Hepatocyte (in vitro differentiated cells): ENCODE data around the gene RNLS. TPM values are rescaled to one million over a fixed set of nuclear protein-coding genes. Genes with fewer than 3 reads are reported as not detected.
A peak's percentile ranks its signal among the peaks of the same experiment; 100 is the strongest.

Experiments used
- DNase-seq: peaks from one replicate; pipeline ENCODE4 v3.0.0-alpha.2; 2016; ENCODE audit warnings: low spot score
- H2AFZ ChIP-seq: fragments of 200-600 bp; sonication (generic); 2 replicates; pipeline ENCODE4 v1.6.0; 2016; ENCODE audit warnings: antibody characterized with exemption, mild to moderate bottlenecking
- H3K27ac ChIP-seq: fragments of 200-600 bp; sonication (generic); 2 replicates; pipeline ENCODE4 v1.5.1; 2016; ENCODE audit warnings: mild to moderate bottlenecking
- H3K27me3 ChIP-seq: fragments of 200-600 bp; sonication (generic); 2 replicates; pipeline ENCODE4 v1.6.1; 2016
- H3K36me3 ChIP-seq: fragments of 200-600 bp; sonication (generic); replicated peaks from 2 replicates; pipeline ENCODE4 v1.5.1; 2016; ENCODE audit warnings: low read depth; ENCODE audit not compliant: insufficient read depth
- H3K4me1 ChIP-seq: fragments of 200-600 bp; sonication (generic); 2 replicates; pipeline ENCODE4 v1.5.1; 2016; ENCODE audit warnings: mild to moderate bottlenecking, moderate library complexity; ENCODE audit not compliant: insufficient read depth
- H3K4me2 ChIP-seq: fragments of 200-600 bp; sonication (generic); 2 replicates; pipeline ENCODE4 v1.6.0; 2016
- H3K4me3 ChIP-seq: fragments of 200-600 bp; sonication (generic); 2 replicates; pipeline ENCODE4 v1.5.1; 2016; ENCODE audit warnings: mild to moderate bottlenecking
- H3K79me2 ChIP-seq: fragments of 200-600 bp; sonication (generic); 2 replicates; pipeline ENCODE4 v1.6.0; 2017; ENCODE audit warnings: mild to moderate bottlenecking
- H3K9me2 ChIP-seq: fragments of 200-600 bp; sonication (generic); replicated peaks from 2 replicates; pipeline ENCODE4 v1.6.0; 2017; ENCODE audit warnings: mild to moderate bottlenecking; ENCODE audit not compliant: insufficient read depth
- H3K9me3 ChIP-seq: fragments of 200-600 bp; sonication (generic); 2 replicates; pipeline ENCODE4 v1.5.1; 2016; ENCODE audit warnings: low read depth, mild to moderate bottlenecking
- H4K20me1 ChIP-seq: fragments of 200-600 bp; sonication (generic); 2 replicates; pipeline ENCODE4 v1.6.0; 2016; ENCODE audit warnings: mild to moderate bottlenecking; ENCODE audit not compliant: insufficient read depth, poor library complexity, severe bottlenecking
- CTCF ChIP-seq: fragments of 200-600 bp; sonication (generic); IDR thresholded peaks from 2 replicates; pipeline ENCODE4 v1.5.1; 2016; ENCODE audit warnings: antibody characterized with exemption, mild to moderate bottlenecking; ENCODE audit not compliant: poor library complexity
- EZH2 ChIP-seq: fragments of 200-600 bp; sonication (generic); IDR thresholded peaks from 2 replicates; pipeline ENCODE4 v1.6.1; 2016; ENCODE audit warnings: antibody characterized with exemption, mild to moderate bottlenecking, borderline replicate concordance
- EZH2phosphoT487 ChIP-seq: fragments of 200-600 bp; sonication (generic); IDR thresholded peaks from one replicate; pipeline ENCODE4 v1.6.1; 2018; ENCODE audit warnings: antibody characterized with exemption, mild to moderate bottlenecking, low read depth, moderate library complexity; ENCODE audit not compliant: unreplicated experiment, severe bottlenecking
- WGBS: methylation state at CpG from one replicate; pipeline ENCODE4 v1.1.6; 2016; ENCODE audit warnings: low lambda C conversion rate; ENCODE audit errors: missing lambda C conversion rate; 5-methylcytosine and 5-hydroxymethylcytosine counted together
- polyA plus RNA-seq: library from polyadenylated mRNA; unstranded; fragments of >200 nt; fragmentation: Nextera tagmentation; extraction: Ambion mirVana; gene quantifications from 2 replicates; pipeline ENCODE4 v1.2.1, GENCODE V29; 2016
- total RNA-seq: library from RNA; depleted of rRNA; stranded (reverse); fragments of >200 nt; gene quantifications from 2 replicates; pipeline ENCODE4 v1.2.3, GENCODE V29; 2014

The RNLS gene
- total and polyA plus RNA-seq, 2 experiments from 2014 or later: 12.8 to 14.9 TPM

GRCh38 chr10:88244781-88245625 lies 338.1 kb downstream of the RNLS start:
- DNase-seq: no peak
- no peaks in the 10 kb centered on the region for H3K9me2 ChIP-seq
- H3K27ac ChIP-seq: peak overlapping the region; percentile 77
- 92% methylated on average over 9 of the region's 9 CpGs for WGBS
- peaks cover 15% of the 10 kb centered on the region for H3K4me1 ChIP-seq
- no peaks in the 10 kb centered on the region for H3K27me3 ChIP-seq
- H3K36me3 ChIP-seq: no peaks in the 10 kb centered on the region
- no peaks in the 10 kb centered on the region for H4K20me1 ChIP-seq
- no peaks in the 10 kb centered on the region for H3K79me2 ChIP-seq
- H3K4me2 ChIP-seq: no peak overlapping the region
- TF ChIP-seq EZH2 (no peak), EZH2phosphoT487 (no peak), CTCF (no peak)
- no peak overlapping the region for H3K4me3 ChIP-seq
- H2AFZ ChIP-seq: no peak overlapping the region
- no peaks in the 10 kb centered on the region for H3K9me3 ChIP-seq

GRCh38 chr10:88243836-88244730 lies 339.0 kb downstream of the RNLS start:
- Histone ChIP-seq H3K4me3 (no peak overlapping the region), H2AFZ (no peak overlapping the region)
- WGBS: 62% methylated on average over 12 of the region's 12 CpGs

GRCh38 chr10:88243202-88243744 lies 339.8 kb downstream of the RNLS start:
- no peaks in the 10 kb centered on the region for H4K20me1 ChIP-seq
- H3K4me1 ChIP-seq: peaks cover 15% of the 10 kb centered on the region
- no peaks in the 10 kb centered on the region for H3K27me3 ChIP-seq
- WGBS: 88% methylated on average over 5 of the region's 5 CpGs
- H3K9me2 ChIP-seq: no peaks in the 10 kb centered on the region
- H2AFZ ChIP-seq: no peak overlapping the region
- no peaks in the 10 kb centered on the region for H3K36me3 ChIP-seq
- DNase-seq: no peak
- H3K79me2 ChIP-seq: no peaks in the 10 kb centered on the region
- TF ChIP-seq EZH2 (no peak), CTCF (no peak), EZH2phosphoT487 (no peak)
- no peak overlapping the region for H3K4me3 ChIP-seq
- H3K27ac ChIP-seq: peak overlapping the region; percentile 77
- no peaks in the 10 kb centered on the region for H3K9me3 ChIP-seq
- H3K4me2 ChIP-seq: peak overlapping the region; percentile 9

More at GRCh38 chr10:88243836-88244730, 339.0 kb downstream of the RNLS start:
- Histone ChIP-seq H3K79me2 (no peaks in the 10 kb centered on the region), H3K36me3 (no peaks in the 10 kb centered on the region), H3K9me2 (no peaks in the 10 kb centered on the region), H4K20me1 (no peaks in the 10 kb centered on the region), H3K27ac (peak overlapping the region; percentile 77), H3K27me3 (no peaks in the 10 kb centered on the region), H3K9me3 (no peaks in the 10 kb centered on the region), H3K4me2 (peak overlapping the region; percentile 9), H3K4me1 (peaks cover 15% of the 10 kb centered on the region)
- TF ChIP-seq EZH2 (no peak), EZH2phosphoT487 (no peak), CTCF (no peak)
- DNase-seq: peak; percentile 78
